Fibroblast of skin of left biceps (primary cell): ENCODE measurements around the gene CXCL13.
"Not testable (repeated sequence)": the region's sequence is repeated elsewhere in the genome, so short reads cannot be mapped to it uniquely, and the experiment has no call there.

Source experiments
- DNase-seq, 2 experiments: peaks; one replicate each; pipeline ENCODE4 v3.0.0-alpha.2; 2013; ENCODE audit warnings: low read depth in 2 of 2

CXCL13 gene

GRCh38 chr4:77605210-77605902 is at the start of gene CXCL13:
TSS of gene CXCL13 (plus strand) at chr4:77605820. CDS start at chr4:77605866, 46 bp downstream.
- DNase-seq, result no peak

- no peak for DNase-seq
These were observed 45.5 kb upstream of the CXCL13 start for GRCh38 chr4:77560170-77560569.

- DNase-seq, result not testable (repeated sequence)
These were observed 43.9 kb upstream of the CXCL13 start for GRCh38 chr4:77561720-77562119.

- no peak for DNase-seq
These were observed 41.4 kb upstream of the CXCL13 start for GRCh38 chr4:77564231-77564630.

GRCh38 chr4:77566148-77566547 is 39.5 kb upstream of the CXCL13 start:
- DNase-seq, result no peak

- DNase-seq, result no peak
These were observed 38.1 kb upstream of the CXCL13 start for GRCh38 chr4:77567549-77567948.

- not testable (repeated sequence) for DNase-seq
These were observed 35.0 kb upstream of the CXCL13 start for GRCh38 chr4:77570508-77571214.

GRCh38 chr4:77576351-77576750 is 29.3 kb upstream of the CXCL13 start:
- DNase-seq, result no peak

- no peak for DNase-seq
These were observed 27.5 kb upstream of the CXCL13 start for GRCh38 chr4:77578145-77578544.

- peak; percentile 67 to 72 for DNase-seq
These were observed 26.1 kb upstream of the CXCL13 start for GRCh38 chr4:77579406-77580076.

GRCh38 chr4:77581724-77582123 is 23.9 kb upstream of the CXCL13 start:
- DNase-seq, result no peak

GRCh38 chr4:77582156-77582555 is 23.5 kb upstream of the CXCL13 start:
- no peak for DNase-seq

GRCh38 chr4:77582711-77583110 is 22.9 kb upstream of the CXCL13 start:
- no peak for DNase-seq

- peak in 1 of 2 experiments; percentile 13 for DNase-seq
These were observed 18.7 kb upstream of the CXCL13 start for GRCh38 chr4:77586951-77587383.

- DNase-seq, result no peak
These were observed 15.1 kb upstream of the CXCL13 start for GRCh38 chr4:77590482-77590881.

- no peak for DNase-seq
These were observed 14.1 kb upstream of the CXCL13 start for GRCh38 chr4:77591532-77591931.

- DNase-seq, result no peak
These were observed 12.5 kb upstream of the CXCL13 start for GRCh38 chr4:77593101-77593500.

GRCh38 chr4:77593993-77594392 is 11.6 kb upstream of the CXCL13 start:
- DNase-seq, result no peak

- no peak for DNase-seq
These were observed 10.2 kb upstream of the CXCL13 start for GRCh38 chr4:77595364-77595973.

GRCh38 chr4:77599378-77599777 is 6.2 kb upstream of the CXCL13 start:
- DNase-seq, result no peak

- no peak for DNase-seq
These were observed 4.8 kb upstream of the CXCL13 start for GRCh38 chr4:77600521-77601451.
